ENCODE data around the gene NEK4.

NEK4 gene

DNA sequence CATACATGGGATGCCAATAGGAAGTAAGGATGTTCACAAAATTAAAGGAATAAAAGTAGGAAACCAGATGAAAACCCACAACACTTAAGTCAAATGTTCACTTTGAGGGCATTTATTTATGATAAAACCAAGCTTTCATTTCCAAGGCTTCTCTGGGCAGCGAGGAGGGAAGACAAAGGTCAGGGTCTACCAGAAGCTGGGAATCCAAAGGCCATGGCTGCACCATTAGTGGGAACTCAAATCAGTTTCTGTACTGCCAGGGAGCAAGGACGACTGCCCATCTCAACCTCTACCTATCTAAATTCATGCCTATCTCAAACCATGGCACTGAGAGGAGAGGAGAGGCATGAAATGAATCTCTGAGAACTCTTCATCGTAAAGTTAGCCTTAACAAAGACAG lies 107.6 kb downstream of the NEK4 start:
- no peak for DNase-seq (ENCODE audit: low read depth, low spot score)

DNA sequence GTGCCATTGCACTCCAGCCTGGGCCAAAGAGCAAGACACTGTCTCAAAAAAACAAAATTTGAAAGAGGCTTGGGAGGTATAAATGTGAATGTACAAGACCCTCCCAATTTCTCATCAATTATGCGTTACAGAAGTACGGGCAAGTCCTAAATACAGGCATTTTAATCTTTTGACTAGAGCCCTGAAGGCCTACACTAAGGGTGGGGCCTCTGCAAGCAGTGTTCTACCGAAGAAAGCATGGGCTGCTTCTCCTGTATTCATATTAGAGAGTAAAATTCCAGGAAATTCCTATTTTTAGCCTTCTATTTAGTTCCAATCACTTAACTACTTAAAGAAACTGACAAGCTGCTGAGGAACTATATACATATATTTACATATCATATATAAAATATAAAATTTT lies 110.7 kb downstream of the NEK4 start:
- no peak for DNase-seq (ENCODE audit: low read depth, low spot score)
